HEK293 (cell line): ENCODE results near the gene HYDIN.

Source experiments
- CTCF ChIA-PET: fragments of 350-600 bp; formaldehyde crosslinking; extraction: SDS; loops from one replicate; lab custom pipeline; 2021; ENCODE audit warnings: antibody characterized with exemption; lab: Yijun Ruan, JAX
- POLR2A ChIA-PET: fragments of 300-600 bp; formaldehyde crosslinking; extraction: SDS; loops from one replicate; lab custom pipeline; 2020; ENCODE audit warnings: antibody characterized with exemption, inconsistent platforms; lab: Yijun Ruan, JAX
- H3K27ac ChIP-seq: fragments of 200-500 bp; sonication (Bioruptor generic); 2 replicates; pipeline ENCODE4 v1.5.1; 2014; ENCODE audit warnings: low read depth, low read length, control low read depth, inconsistent platforms; ENCODE audit errors: extremely low read depth
- H3K36me3 ChIP-seq, 2 experiments: fragments of 200-500 bp in 1 of 2; sonication (Bioruptor generic) in 1 of 2; 1 replicate in 1 of 2; 2 replicates in 1 of 2; pipeline ENCODE4 v1.5.1; 2014 to 2017; ENCODE audit warnings: inconsistent platforms in 2 of 2, low read length in 2 of 2; ENCODE audit not compliant: control insufficient read depth in 2 of 2, insufficient read depth in 1 of 2
- H3K4me1 ChIP-seq: fragments of 200-500 bp; sonication (Bioruptor generic); 2 replicates; pipeline ENCODE4 v1.5.1; 2014; ENCODE audit warnings: mild to moderate bottlenecking, low read length, inconsistent platforms; ENCODE audit not compliant: control insufficient read depth, insufficient read depth
- H3K4me3 ChIP-seq: 2 replicates; pipeline ENCODE4 v1.5.1; 2011; ENCODE audit warnings: low read depth, mild to moderate bottlenecking, control low read depth, low read length, moderate library complexity
- H3K9me3 ChIP-seq: fragments of 200-500 bp; sonication (Bioruptor generic); 2 replicates; pipeline ENCODE4 v1.5.1; 2014; ENCODE audit warnings: low read depth, low read length, inconsistent platforms; ENCODE audit not compliant: control insufficient read depth, insufficient read depth
- ATF2 ChIP-seq: fragments of 450-650 bp; formaldehyde crosslinking; IDR thresholded peaks from 2 replicates; pipeline ENCODE4 v1.5.1; 2016; ENCODE audit warnings: missing biosample characterization, missing genetic modification characterization, low read depth
- FEZF1 ChIP-seq: fragments of 450-650 bp; formaldehyde crosslinking; IDR thresholded peaks from 2 replicates; pipeline ENCODE4 v1.5.1; 2016; ENCODE audit warnings: missing biosample characterization, missing genetic modification characterization
- HIC1 ChIP-seq: fragments of 450-650 bp; formaldehyde crosslinking; IDR thresholded peaks from 2 replicates; pipeline ENCODE4 v1.5.1; 2016; ENCODE audit warnings: missing biosample characterization, missing genetic modification characterization
- KLF16 ChIP-seq: fragments of 450-650 bp; formaldehyde crosslinking; IDR thresholded peaks from 2 replicates; pipeline ENCODE4 v1.5.1; 2017; ENCODE audit warnings: missing biosample characterization, missing genetic modification characterization
- SP2 ChIP-seq: fragments of 450-650 bp; formaldehyde crosslinking; IDR thresholded peaks from 2 replicates; pipeline ENCODE4 v1.5.1; 2016; ENCODE audit warnings: missing biosample characterization, missing genetic modification characterization
- ZBTB26 ChIP-seq: fragments of 450-650 bp; formaldehyde crosslinking; optimal IDR thresholded peaks from 2 replicates; pipeline ENCODE3; 2016; ENCODE audit warnings: missing biosample characterization, mild to moderate bottlenecking, missing genetic modification characterization
- ZBTB6 ChIP-seq: fragments of 450-650 bp; formaldehyde crosslinking; IDR thresholded peaks from 2 replicates; pipeline ENCODE4 v1.5.1; 2017; ENCODE audit warnings: missing biosample characterization, missing genetic modification characterization
- ZEB2 ChIP-seq: fragments of 450-650 bp; formaldehyde crosslinking; IDR thresholded peaks from 2 replicates; pipeline ENCODE4 v1.5.1; 2016; ENCODE audit warnings: missing biosample characterization, missing genetic modification characterization
- ZFP37 ChIP-seq: fragments of 450-650 bp; formaldehyde crosslinking; IDR thresholded peaks from 2 replicates; pipeline ENCODE4 v1.5.1; 2016; ENCODE audit warnings: missing biosample characterization, missing genetic modification characterization
- ZNF169 ChIP-seq: fragments of 450-650 bp; formaldehyde crosslinking; IDR thresholded peaks from 2 replicates; pipeline ENCODE4 v1.5.1; 2016; ENCODE audit warnings: missing biosample characterization, missing genetic modification characterization
- ZNF175 ChIP-seq: fragments of 450-650 bp; formaldehyde crosslinking; IDR thresholded peaks from 2 replicates; pipeline ENCODE4 v1.5.1; 2016; ENCODE audit warnings: missing biosample characterization, missing genetic modification characterization
- ZNF23 ChIP-seq: fragments of 450-650 bp; formaldehyde crosslinking; IDR thresholded peaks from 2 replicates; pipeline ENCODE4 v1.5.1; 2016; ENCODE audit warnings: missing biosample characterization, missing genetic modification characterization, borderline replicate concordance
- ZNF24 ChIP-seq: fragments of 450-650 bp; formaldehyde crosslinking; IDR thresholded peaks from 2 replicates; pipeline ENCODE4 v1.5.1; 2016; ENCODE audit warnings: missing biosample characterization, missing genetic modification characterization
- ZNF335 ChIP-seq: fragments of 450-650 bp; formaldehyde crosslinking; conservative IDR thresholded peaks from 2 replicates; pipeline ENCODE4 v1.5.1; 2016; ENCODE audit warnings: missing biosample characterization, missing genetic modification characterization
- ZNF350 ChIP-seq: fragments of 450-650 bp; formaldehyde crosslinking; IDR thresholded peaks from 2 replicates; pipeline ENCODE4 v1.5.0; 2017; ENCODE audit warnings: missing biosample characterization, mild to moderate bottlenecking, missing genetic modification characterization
- ZNF416 ChIP-seq: fragments of 450-650 bp; formaldehyde crosslinking; IDR thresholded peaks from 2 replicates; pipeline ENCODE4 v1.5.1; 2016; ENCODE audit warnings: missing biosample characterization, missing genetic modification characterization
- ZNF423 ChIP-seq: fragments of 450-650 bp; formaldehyde crosslinking; IDR thresholded peaks from 2 replicates; pipeline ENCODE4 v1.5.1; 2016; ENCODE audit warnings: missing biosample characterization, missing genetic modification characterization
- ZNF510 ChIP-seq: fragments of 450-650 bp; formaldehyde crosslinking; IDR thresholded peaks from 2 replicates; pipeline ENCODE4 v1.5.1; 2018; ENCODE audit warnings: mild to moderate bottlenecking, missing genetic modification characterization, missing biosample characterization; ENCODE audit not compliant: insufficient replicate concordance
- ZNF521 ChIP-seq: fragments of 450-650 bp; formaldehyde crosslinking; IDR thresholded peaks from 2 replicates; pipeline ENCODE4 v1.5.1; 2017; ENCODE audit warnings: missing biosample characterization, mild to moderate bottlenecking, missing genetic modification characterization
- ZNF580 ChIP-seq: fragments of 450-650 bp; formaldehyde crosslinking; IDR thresholded peaks from 2 replicates; pipeline ENCODE4 v1.5.1; 2016; ENCODE audit warnings: missing biosample characterization, missing genetic modification characterization
- ZNF623 ChIP-seq: fragments of 450-650 bp; formaldehyde crosslinking; IDR thresholded peaks from 2 replicates; pipeline ENCODE4 v1.5.1; 2016; ENCODE audit warnings: missing biosample characterization, missing genetic modification characterization
- ZNF701 ChIP-seq: fragments of 450-650 bp; formaldehyde crosslinking; IDR thresholded peaks from 2 replicates; pipeline ENCODE4 v1.5.1; 2016; ENCODE audit warnings: missing biosample characterization, missing genetic modification characterization
- ZNF768 ChIP-seq: fragments of 450-650 bp; formaldehyde crosslinking; IDR thresholded peaks from 2 replicates; pipeline ENCODE4 v1.5.1; 2018; ENCODE audit warnings: missing biosample characterization, mild to moderate bottlenecking, missing genetic modification characterization
- ZNF792 ChIP-seq: fragments of 450-650 bp; formaldehyde crosslinking; IDR thresholded peaks from 2 replicates; pipeline ENCODE4 v1.5.1; 2016; ENCODE audit warnings: missing biosample characterization, missing genetic modification characterization

Gene HYDIN

GRCh38 chr16:71247478-71247877 is 17.0 kb upstream of the HYDIN start:
- POLR2A ChIA-PET = no interaction called here
- no peak for TF ChIP-seq ZNF335 (tag by site-specific recombination)
- no peak for TF ChIP-seq FEZF1
- no peak for TF ChIP-seq SP2 (tag by site-specific recombination)
- no peak for TF ChIP-seq ZNF23
- TF ChIP-seq ZNF423 = no peak
- no peak for TF ChIP-seq HIC1 (tag by site-specific recombination)
- no peak for TF ChIP-seq ZEB2 (tag by site-specific recombination)
- TF ChIP-seq ZNF416 = no peak
- no peak for TF ChIP-seq ZNF623 (tag by site-specific recombination)
- no peak for TF ChIP-seq ZNF169 (tag by site-specific recombination)
- no peak for TF ChIP-seq ZNF768 (tag by site-specific recombination)
- TF ChIP-seq ZNF510 = no peak
- TF ChIP-seq KLF16 (tag by site-specific recombination) = no peak
- no peak for TF ChIP-seq ZNF521 (tag by site-specific recombination)
- no peak for TF ChIP-seq ZNF24 (tag by site-specific recombination)
- TF ChIP-seq ZNF701 (tag by site-specific recombination) = no peak
- CTCF ChIA-PET = no interaction called here
- no peaks in the 10 kb centered on the region for H3K36me3 ChIP-seq
- H3K4me1 ChIP-seq = no peaks in the 10 kb centered on the region
- H3K9me3 ChIP-seq = no peaks in the 10 kb centered on the region
- H3K27ac ChIP-seq = no peak overlapping the region
- H3K4me3 ChIP-seq = no peak overlapping the region

GRCh38 chr16:71246309-71246708 is 15.8 kb upstream of the HYDIN start:
- no peak overlapping the region for H3K4me3 ChIP-seq
- TF ChIP-seq ZBTB6 (no peak), ATF2 (tag by site-specific recombination) (no peak)
- no peaks in the 10 kb centered on the region for H3K4me1 ChIP-seq
- no peaks in the 10 kb centered on the region for H3K9me3 ChIP-seq
- no peak overlapping the region for H3K27ac ChIP-seq
- POLR2A ChIA-PET = no interaction called here
- CTCF ChIA-PET = no interaction called here
- H3K36me3 ChIP-seq = no peaks in the 10 kb centered on the region

- no peak for TF ChIP-seq ZFP37 (tag by site-specific recombination)
- no peak for TF ChIP-seq ZBTB26 (tag by site-specific recombination)
- no peak for TF ChIP-seq ZNF580 (tag by site-specific recombination)
- TF ChIP-seq ZNF350 (tag by site-specific recombination) = no peak
- no peak for TF ChIP-seq ZNF792 (tag by site-specific recombination)
- no peak for TF ChIP-seq ZNF175 (tag by site-specific recombination)
- ChIA-PET CTCF (no interaction called here), POLR2A (no interaction called here)
- no peak overlapping the region for H3K27ac ChIP-seq
- H3K4me1 ChIP-seq = no peaks in the 10 kb centered on the region
- H3K9me3 ChIP-seq = no peaks in the 10 kb centered on the region
- H3K4me3 ChIP-seq = no peak overlapping the region
- no peaks in the 10 kb centered on the region for H3K36me3 ChIP-seq
These were observed 14.0 kb upstream of the HYDIN start for GRCh38 chr16:71244521-71244920.
